Measurements from ENCODE around the gene FCHO2.

The FCHO2 gene

DNA sequence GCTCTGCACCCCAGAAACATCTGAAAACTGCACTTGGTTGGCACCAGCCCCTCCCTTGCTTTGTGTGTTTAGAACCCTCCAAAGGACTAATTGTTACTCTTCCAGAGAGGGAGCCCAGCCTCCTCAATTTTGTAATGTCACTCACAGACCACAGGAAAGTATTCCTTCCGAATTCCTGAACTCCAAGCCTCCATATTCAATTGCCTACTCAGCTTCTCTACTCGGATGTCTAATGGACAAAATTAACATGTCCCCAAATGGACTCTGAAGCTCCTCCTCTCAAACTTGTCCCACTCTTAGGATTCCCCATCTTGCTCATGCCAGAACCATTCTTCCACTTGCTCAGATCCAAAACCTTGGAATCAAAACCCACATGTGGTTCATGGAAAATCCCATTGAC is 160.7 kb downstream of the FCHO2 start:
- H3K4me1 ChIP-seq (ENCODE audit: insufficient read depth, poor library complexity, severe bottlenecking), result peaks cover 4% of the 10 kb centered on the region
- H3K36me3 ChIP-seq (ENCODE audit: low read depth), result no peaks in the 10 kb centered on the region
- H3K27ac ChIP-seq (ENCODE audit: poor library complexity, severe bottlenecking), result no peak overlapping the region
- ATAC-seq (ENCODE audit: low read depth), result no peak
- TF ChIP-seq, protein P1, sequence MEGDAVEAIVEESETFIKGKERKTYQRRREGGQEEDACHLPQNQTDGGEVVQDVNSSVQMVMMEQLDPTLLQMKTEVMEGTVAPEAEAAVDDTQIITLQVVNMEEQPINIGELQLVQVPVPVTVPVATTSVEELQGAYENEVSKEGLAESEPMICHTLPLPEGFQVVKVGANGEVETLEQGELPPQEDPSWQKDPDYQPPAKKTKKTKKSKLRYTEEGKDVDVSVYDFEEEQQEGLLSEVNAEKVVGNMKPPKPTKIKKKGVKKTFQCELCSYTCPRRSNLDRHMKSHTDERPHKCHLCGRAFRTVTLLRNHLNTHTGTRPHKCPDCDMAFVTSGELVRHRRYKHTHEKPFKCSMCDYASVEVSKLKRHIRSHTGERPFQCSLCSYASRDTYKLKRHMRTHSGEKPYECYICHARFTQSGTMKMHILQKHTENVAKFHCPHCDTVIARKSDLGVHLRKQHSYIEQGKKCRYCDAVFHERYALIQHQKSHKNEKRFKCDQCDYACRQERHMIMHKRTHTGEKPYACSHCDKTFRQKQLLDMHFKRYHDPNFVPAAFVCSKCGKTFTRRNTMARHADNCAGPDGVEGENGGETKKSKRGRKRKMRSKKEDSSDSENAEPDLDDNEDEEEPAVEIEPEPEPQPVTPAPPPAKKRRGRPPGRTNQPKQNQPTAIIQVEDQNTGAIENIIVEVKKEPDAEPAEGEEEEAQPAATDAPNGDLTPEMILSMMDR (IDR thresholded peaks at IDR 0.05; ENCODE audit: poor library complexity, severe bottlenecking), result no peak
- no peak for DNase-seq (ENCODE audit: low spot score)
- no peak overlapping the region for H3K4me3 ChIP-seq (ENCODE audit: severe bottlenecking)
- no peaks in the 10 kb centered on the region for H3K9me3 ChIP-seq (ENCODE audit: severe bottlenecking)
- no peaks in the 10 kb centered on the region for H3K27me3 ChIP-seq (ENCODE audit: insufficient read depth, poor library complexity, severe bottlenecking)

- ATAC-seq (ENCODE audit: low read depth) (no peak), DNase-seq (ENCODE audit: low spot score) (no peak)
- H3K36me3 ChIP-seq (ENCODE audit: low read depth), result no peaks in the 10 kb centered on the region
- H3K4me1 ChIP-seq (ENCODE audit: insufficient read depth, poor library complexity, severe bottlenecking), result peaks cover 9% of the 10 kb centered on the region
- H3K4me3 ChIP-seq (ENCODE audit: severe bottlenecking), result no peak overlapping the region
- no peak overlapping the region for H3K27ac ChIP-seq (ENCODE audit: poor library complexity, severe bottlenecking)
- TF ChIP-seq, protein P1 (IDR thresholded peaks at IDR 0.05; ENCODE audit: poor library complexity, severe bottlenecking), result no peak
- no peaks in the 10 kb centered on the region for H3K9me3 ChIP-seq (ENCODE audit: severe bottlenecking)
- no peaks in the 10 kb centered on the region for H3K27me3 ChIP-seq (ENCODE audit: insufficient read depth, poor library complexity, severe bottlenecking)
Measured at GRCh38 chr5:73117088-73117740, 161.4 kb downstream of the FCHO2 start.

DNA sequence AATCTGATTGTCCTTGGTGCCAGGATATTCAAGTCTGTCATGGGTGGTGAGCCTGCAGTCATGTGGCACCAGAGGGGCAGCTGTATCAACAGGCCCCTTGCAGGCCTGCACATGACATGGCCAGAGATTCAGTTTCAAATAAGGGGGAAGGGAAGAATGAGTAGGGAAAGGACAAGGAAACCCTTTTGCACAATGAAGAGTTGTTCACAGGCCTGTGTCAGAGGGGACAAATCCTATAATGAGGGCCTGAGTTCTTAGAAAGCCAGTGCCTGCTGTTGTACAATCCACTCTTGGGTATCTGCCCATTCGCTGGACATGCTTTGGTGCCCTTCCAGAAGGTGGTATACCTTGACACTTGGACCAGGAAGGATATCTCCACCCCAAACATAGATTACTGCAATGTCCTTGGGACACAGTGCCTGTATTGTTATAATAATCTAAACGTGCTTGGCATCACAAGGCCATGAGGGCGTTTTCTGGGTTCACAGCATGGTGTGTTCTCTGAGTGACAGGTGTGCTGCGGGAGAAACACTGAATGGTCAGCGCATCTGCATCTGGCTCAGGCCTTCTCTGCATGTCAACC is 162.6 kb downstream of the FCHO2 start:
- Histone ChIP-seq H3K4me3 (ENCODE audit: severe bottlenecking) (no peak overlapping the region), H3K27ac (ENCODE audit: poor library complexity, severe bottlenecking) (no peak overlapping the region), H3K27me3 (ENCODE audit: insufficient read depth, poor library complexity, severe bottlenecking) (no peaks in the 10 kb centered on the region), H3K9me3 (ENCODE audit: severe bottlenecking) (no peaks in the 10 kb centered on the region), H3K36me3 (ENCODE audit: low read depth) (no peaks in the 10 kb centered on the region), H3K4me1 (ENCODE audit: insufficient read depth, poor library complexity, severe bottlenecking) (peaks cover 20% of the 10 kb centered on the region)
- ATAC-seq (ENCODE audit: low read depth) (no peak), DNase-seq (ENCODE audit: low spot score) (no peak)
- TF ChIP-seq, protein P1 (IDR thresholded peaks at IDR 0.05; ENCODE audit: poor library complexity, severe bottlenecking), result no peak

DNA sequence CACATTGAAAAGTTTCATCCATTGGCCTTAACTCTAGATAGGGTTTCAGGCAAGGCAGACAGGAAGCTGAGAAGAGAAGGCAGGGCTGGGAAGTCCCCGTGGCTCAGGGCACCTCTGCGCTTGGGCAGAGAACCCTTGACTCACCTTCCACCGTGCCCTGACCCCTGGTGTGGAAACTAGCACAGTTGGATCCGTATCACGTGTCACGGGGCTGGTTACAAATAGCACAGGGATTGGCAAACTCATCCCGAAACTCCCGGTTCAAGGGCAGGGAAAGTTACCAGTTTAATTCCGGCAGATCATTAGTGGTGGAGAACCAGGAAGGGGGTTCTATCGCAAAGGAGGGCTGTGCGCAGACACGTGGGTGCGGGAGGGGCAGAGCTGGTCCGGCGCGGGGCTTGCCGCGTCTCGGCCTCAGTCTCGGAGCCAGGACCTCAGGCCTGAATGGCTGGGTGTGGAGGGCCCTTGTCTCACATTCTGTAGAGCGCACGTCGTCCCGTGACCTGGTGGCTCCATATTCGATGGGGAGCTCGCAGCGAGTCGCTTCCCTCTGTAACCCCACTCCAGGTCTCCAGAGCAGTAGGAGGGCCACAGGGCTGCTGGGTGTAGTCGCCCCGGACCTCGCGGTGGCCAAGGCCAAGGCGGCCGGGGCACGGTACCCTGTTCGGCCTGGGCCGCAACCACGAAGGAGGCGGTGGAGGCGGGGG is 163.8 kb downstream of the FCHO2 start:
- H3K27me3 ChIP-seq (ENCODE audit: insufficient read depth, poor library complexity, severe bottlenecking), result no peaks in the 10 kb centered on the region
- H3K36me3 ChIP-seq (ENCODE audit: low read depth), result no peaks in the 10 kb centered on the region
- DNase-seq (ENCODE audit: low spot score), result no peak
- TF ChIP-seq, protein P1 (IDR thresholded peaks at IDR 0.05; ENCODE audit: poor library complexity, severe bottlenecking), result no peak
- ATAC-seq (ENCODE audit: low read depth), result no peak
- H3K27ac ChIP-seq (ENCODE audit: poor library complexity, severe bottlenecking), result no peak overlapping the region
- H3K4me1 ChIP-seq (ENCODE audit: insufficient read depth, poor library complexity, severe bottlenecking), result peaks cover 20% of the 10 kb centered on the region
- no peak overlapping the region for H3K4me3 ChIP-seq (ENCODE audit: severe bottlenecking)
- H3K9me3 ChIP-seq (ENCODE audit: severe bottlenecking), result no peaks in the 10 kb centered on the region

Measured in RWPE2 (cell line).